Measurements from ENCODE around the gene NEK8. TPM values are rescaled to one million over a fixed set of nuclear protein-coding genes. Genes with fewer than 3 reads are reported as not detected.
"Not testable (repeated sequence)": the region's sequence is repeated elsewhere in the genome, so short reads cannot be mapped to it uniquely, and the experiment has no call there.

NEK8 gene
- total RNA-seq, 6 donors from 2014 or later, result 3.5 to 34.6 (median 13.0) TPM

DNA sequence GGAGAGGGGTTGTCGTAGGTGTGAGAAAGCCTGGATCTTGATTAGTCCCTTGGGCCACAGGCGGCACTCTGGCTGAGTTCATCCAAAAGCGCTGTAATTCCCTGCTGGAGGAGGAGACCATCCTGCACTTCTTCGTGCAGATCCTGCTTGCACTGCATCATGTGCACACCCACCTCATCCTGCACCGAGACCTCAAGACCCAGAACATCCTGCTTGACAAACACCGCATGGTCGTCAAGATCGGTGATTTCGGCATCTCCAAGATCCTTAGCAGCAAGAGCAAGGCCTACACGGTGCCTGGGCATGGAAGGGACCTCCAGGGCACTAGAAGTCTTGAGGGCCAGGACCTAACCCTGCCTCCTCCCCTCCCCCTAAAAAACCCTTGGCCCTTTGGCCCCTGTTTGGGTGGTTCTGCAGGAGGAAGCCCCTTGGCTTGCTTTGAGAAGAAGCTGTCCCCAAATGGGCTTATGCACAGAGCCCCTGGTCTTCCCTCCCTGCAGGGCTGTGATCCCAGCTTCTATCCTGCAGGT, 6.2 kb downstream of the NEK8 start:
- WGBS, 2 donors, result 88 to 96% methylated on average over 10 of the region's 10 CpGs
- no peak for DNase-seq

DNA sequence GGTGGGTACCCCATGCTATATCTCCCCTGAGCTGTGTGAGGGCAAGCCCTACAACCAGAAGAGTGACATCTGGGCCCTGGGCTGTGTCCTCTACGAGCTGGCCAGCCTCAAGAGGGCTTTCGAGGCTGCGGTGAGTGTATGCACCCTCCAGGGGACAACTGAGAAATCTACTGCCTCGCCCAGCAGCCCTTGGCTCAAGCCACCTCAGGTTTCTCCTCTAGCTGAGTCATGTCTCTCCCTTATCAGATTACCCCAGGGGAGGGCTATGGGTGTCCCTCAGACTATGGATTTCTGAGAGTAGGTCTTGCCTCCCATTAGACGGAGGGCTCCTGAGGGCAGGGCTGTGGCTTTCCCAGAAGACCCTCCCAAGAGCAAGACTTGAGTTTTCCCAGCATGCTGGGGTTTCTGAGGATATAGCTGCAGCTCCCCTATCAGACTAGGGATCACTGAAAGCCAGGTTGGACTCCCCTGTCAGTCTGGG, 6.7 kb downstream of the NEK8 start:
- Histone ChIP-seq H3K27ac (no peak overlapping the region), H3K9me3 (no peaks in the 10 kb centered on the region), H3K36me3 (no peaks in the 10 kb centered on the region), H3K4me3 (no peak overlapping the region), H3K27me3 (no peaks in the 10 kb centered on the region), H3K4me1 (no peaks in the 10 kb centered on the region)
- no peak for TF ChIP-seq EP300 (IDR thresholded peaks at IDR 0.05)
- TF ChIP-seq POLR2AphosphoS5 (IDR thresholded peaks at IDR 0.05), result no peak
- TF ChIP-seq, protein P1, sequence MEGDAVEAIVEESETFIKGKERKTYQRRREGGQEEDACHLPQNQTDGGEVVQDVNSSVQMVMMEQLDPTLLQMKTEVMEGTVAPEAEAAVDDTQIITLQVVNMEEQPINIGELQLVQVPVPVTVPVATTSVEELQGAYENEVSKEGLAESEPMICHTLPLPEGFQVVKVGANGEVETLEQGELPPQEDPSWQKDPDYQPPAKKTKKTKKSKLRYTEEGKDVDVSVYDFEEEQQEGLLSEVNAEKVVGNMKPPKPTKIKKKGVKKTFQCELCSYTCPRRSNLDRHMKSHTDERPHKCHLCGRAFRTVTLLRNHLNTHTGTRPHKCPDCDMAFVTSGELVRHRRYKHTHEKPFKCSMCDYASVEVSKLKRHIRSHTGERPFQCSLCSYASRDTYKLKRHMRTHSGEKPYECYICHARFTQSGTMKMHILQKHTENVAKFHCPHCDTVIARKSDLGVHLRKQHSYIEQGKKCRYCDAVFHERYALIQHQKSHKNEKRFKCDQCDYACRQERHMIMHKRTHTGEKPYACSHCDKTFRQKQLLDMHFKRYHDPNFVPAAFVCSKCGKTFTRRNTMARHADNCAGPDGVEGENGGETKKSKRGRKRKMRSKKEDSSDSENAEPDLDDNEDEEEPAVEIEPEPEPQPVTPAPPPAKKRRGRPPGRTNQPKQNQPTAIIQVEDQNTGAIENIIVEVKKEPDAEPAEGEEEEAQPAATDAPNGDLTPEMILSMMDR (IDR thresholded peaks at IDR 0.05), result no peak
- no peak for TF ChIP-seq POLR2A (IDR thresholded peaks at IDR 0.05)
- ATAC-seq (ENCODE audit: low FRiP score in 2 of 2), result no peak
- no peak for DNase-seq
- 71 to 100% methylated on average over 1 to 5 of the region's 5 CpGs for WGBS, 2 donors

More for the DNA sequence above, 6.2 kb downstream of the NEK8 start:
- Histone ChIP-seq H3K4me3 (no peak overlapping the region), H3K27me3 (no peaks in the 10 kb centered on the region), H3K27ac (no peak overlapping the region), H3K9me3 (no peaks in the 10 kb centered on the region), H3K4me1 (no peaks in the 10 kb centered on the region), H3K36me3 (no peaks in the 10 kb centered on the region)
- ATAC-seq (ENCODE audit: low FRiP score in 2 of 2), result peak in 1 of 2 donors; percentile 30
- TF ChIP-seq POLR2AphosphoS5 (IDR thresholded peaks at IDR 0.05) (no peak), EP300 (IDR thresholded peaks at IDR 0.05) (no peak), POLR2A (IDR thresholded peaks at IDR 0.05) (no peak)
- TF ChIP-seq, protein P1 (IDR thresholded peaks at IDR 0.05), result no peak

DNA sequence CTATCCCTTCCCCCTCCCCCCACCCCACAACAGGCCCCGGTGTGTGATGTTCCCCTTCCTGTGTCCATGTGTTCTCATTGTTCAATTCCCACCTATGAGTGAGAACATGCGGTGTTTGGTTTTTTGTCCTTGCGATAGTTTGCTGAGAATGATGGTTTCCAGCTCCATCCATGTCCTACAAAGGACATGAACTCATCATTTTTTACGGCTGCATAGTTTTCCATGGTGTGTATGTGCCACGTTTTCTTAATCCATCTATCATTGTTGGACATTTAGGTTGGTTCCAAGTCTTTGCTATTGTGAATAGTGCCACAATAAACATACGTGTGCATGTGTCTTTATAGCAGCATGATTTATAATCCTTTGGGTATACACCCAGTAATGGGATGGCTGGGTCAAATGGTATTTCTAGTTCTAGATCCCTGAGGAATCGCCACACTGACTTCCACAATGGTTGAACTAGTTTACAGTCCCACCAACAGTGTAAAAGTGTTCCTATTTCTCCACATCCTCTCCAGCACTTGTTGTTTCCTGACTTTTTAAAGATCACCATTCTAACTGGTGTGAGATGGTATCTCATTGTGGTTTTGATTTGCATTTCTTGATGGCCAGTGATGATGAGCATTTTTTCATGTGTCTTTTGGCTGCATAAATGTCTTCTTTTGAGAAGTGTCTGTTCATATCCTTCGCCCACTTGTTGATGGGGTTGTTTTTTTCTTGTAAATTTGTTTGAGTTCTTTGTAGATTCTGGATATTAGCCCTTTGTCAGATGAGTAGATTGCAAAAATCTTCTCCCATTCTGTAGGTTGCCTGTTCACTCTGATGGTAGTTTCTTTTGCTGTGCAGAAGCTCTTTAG, 7.6 kb downstream of the NEK8 start:
- DNase-seq; H3K27me3 ChIP-seq; H3K9me3 ChIP-seq; ATAC-seq (ENCODE audit: low FRiP score in 2 of 2); H3K4me1 ChIP-seq; H3K4me3 ChIP-seq; H3K36me3 ChIP-seq; H3K27ac ChIP-seq: not testable (repeated sequence)
- 96 to 97% methylated on average over 7 of the region's 8 CpGs for WGBS, 2 donors

DNA sequence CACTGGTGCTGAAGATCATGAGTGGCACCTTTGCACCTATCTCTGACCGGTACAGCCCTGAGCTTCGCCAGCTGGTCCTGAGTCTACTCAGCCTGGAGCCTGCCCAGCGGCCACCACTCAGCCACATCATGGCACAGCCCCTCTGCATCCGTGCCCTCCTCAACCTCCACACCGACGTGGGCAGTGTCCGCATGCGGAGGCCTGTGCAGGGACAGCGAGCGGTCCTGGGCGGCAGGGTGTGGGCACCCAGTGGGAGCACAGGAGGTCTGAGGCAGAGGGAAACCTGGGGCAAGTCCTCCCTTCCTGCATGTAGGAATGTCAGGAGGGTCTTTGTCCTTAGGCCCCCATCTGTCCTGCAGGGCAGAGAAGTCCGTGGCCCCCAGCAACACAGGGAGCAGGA, 8.7 kb downstream of the NEK8 start:
- no peaks in the 10 kb centered on the region for H3K36me3 ChIP-seq
- 92 to 96% methylated on average over 10 to 12 of the region's 12 CpGs for WGBS, 2 donors
- no peaks in the 10 kb centered on the region for H3K9me3 ChIP-seq
- TF ChIP-seq POLR2A (IDR thresholded peaks at IDR 0.05) (no peak), EP300 (IDR thresholded peaks at IDR 0.05) (no peak), POLR2AphosphoS5 (IDR thresholded peaks at IDR 0.05) (no peak)
- TF ChIP-seq, protein P1 (IDR thresholded peaks at IDR 0.05), result no peak
- H3K27ac ChIP-seq, result no peak overlapping the region
- no peaks in the 10 kb centered on the region for H3K27me3 ChIP-seq
- DNase-seq (peak in 1 of 2 donors; percentile 61), ATAC-seq (ENCODE audit: low FRiP score in 2 of 2) (no peak)
- H3K4me3 ChIP-seq, result no peak overlapping the region
- H3K4me1 ChIP-seq, result peaks cover 0 to 13% (median 4%) of the 10 kb centered on the region in 4 donors

DNA sequence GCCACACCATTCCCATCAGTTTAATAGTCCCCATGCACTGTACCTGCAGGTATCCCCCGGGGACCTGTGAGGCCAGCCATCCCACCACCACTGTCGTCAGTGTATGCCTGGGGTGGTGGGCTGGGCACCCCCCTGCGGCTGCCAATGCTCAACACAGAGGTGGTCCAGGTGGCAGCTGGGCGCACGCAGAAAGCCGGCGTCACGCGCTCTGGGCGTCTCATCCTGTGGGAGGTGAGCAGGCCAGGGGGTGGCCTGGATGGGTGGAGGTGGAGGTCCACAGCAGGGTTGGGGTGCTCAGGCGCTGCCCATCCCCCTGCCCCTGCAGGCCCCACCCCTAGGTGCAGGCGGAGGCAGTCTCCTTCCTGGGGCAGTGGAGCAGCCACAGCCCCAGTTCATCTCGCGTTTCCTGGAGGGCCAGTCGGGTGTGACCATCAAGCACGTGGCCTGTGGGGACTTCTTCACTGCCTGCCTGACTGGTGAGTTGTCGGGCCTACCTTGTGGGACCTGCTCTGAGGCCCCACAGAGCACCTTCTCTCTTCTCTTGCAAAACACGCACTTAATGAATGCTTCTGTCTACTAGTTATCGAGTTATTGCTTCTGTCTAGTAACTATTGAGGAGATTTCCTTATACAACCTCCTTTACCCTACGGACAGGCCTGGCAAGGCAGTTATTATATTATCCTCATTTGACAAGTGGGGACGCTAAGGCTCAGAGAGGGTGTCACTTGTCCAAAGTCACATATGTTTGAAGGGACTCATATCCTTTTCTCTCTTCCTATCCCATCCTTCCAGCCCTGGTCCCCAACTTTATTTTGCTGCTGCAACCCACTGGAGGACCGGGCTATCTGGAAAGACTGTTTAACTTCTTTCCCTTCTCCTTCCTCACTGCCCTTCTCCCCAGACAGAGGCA, 9.4 kb downstream of the NEK8 start:
- TF ChIP-seq, protein P1 (IDR thresholded peaks at IDR 0.05), result no peak
- TF ChIP-seq POLR2AphosphoS5 (IDR thresholded peaks at IDR 0.05) (no peak), POLR2A (IDR thresholded peaks at IDR 0.05) (no peak), EP300 (IDR thresholded peaks at IDR 0.05) (no peak)
- no peak for ATAC-seq (ENCODE audit: low FRiP score in 2 of 2)
- H3K4me3 ChIP-seq, result no peak overlapping the region
- H3K27ac ChIP-seq, result no peak overlapping the region
- no peaks in the 10 kb centered on the region for H3K36me3 ChIP-seq
- H3K9me3 ChIP-seq, result no peaks in the 10 kb centered on the region
- H3K4me1 ChIP-seq, result peaks cover under 1 to 20% (median 11%) of the 10 kb centered on the region in 4 donors
- WGBS, 2 donors, result 87 to 95% methylated on average over 9 to 20 of the region's 22 CpGs
- H3K27me3 ChIP-seq, result no peaks in the 10 kb centered on the region
- DNase-seq, result peak in 1 of 2 donors; percentile 84

Data from upper lobe of left lung (tissue), 6 donors.